COLO668 (cell line): ENCODE data around the gene LRP1B.
"Not testable (repeated sequence)": the region's sequence is repeated elsewhere in the genome, so short reads cannot be mapped to it uniquely, and the experiment has no call there.

Experiments
- DNase-seq: peaks from one replicate; lab custom pipeline; 2025; ENCODE audit not compliant: unreplicated experiment; lab: John Stamatoyannopoulos, UW

The LRP1B gene

GRCh38 chr2:142104134-142104758 is 26.6 kb downstream of the LRP1B start:
- DNase-seq, result no peak

DNA sequence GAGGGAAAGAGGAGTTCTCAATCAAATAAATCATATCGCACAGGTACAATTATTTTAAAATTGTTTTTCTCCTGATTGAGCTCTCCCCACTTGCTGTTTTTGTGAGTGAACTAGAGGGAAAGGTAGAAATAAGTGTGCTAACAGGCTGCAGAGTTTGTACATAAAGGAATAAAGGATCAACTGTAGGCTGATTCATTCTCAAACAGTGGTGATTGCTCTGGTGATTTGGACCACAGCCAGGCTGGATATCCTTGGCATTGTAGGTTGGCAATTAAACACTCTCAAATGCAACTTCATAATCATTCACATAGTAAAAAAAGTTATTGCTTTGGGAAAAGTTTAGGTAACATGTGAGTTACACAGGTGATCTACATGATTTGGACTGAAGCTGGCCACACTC is 29.8 kb downstream of the LRP1B start:
- DNase-seq, result no peak

DNA sequence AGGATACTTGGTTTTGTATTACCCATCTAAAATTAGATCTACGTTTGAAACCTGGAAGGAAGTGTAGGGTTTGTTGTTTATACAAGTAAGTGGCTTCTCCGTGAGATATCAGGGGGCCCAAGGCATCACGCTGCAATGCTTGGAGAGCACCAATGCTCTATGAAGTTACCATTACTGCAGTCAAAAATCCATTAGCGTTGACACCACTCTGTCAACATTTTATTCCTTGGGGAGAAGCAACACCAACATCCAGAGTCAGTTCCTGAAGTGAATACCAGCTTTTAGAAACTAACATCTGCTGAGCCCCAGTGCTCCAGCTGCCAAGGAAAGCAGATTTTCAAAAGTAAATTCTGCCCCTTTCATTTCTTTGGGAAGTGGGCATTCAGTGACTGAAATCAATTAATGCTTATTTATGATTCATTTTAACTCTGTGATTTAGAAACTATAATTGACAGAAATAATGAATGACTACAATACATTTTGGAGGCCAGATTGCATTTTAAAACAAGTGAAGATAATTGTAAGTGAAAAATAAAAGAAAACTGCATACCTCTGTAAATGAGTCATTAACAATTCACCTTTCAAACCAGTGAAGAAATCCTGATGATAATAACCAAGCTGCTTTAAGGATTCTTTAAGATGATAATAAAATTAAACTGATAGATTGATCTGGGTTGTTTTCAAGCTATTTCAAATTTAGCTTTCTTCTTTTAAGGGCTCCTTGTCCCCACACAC is 30.5 kb downstream of the LRP1B start:
- DNase-seq, result no peak

- DNase-seq, result no peak
Observed at GRCh38 chr2:142097711-142098110, 33.1 kb downstream of the LRP1B start.

DNA sequence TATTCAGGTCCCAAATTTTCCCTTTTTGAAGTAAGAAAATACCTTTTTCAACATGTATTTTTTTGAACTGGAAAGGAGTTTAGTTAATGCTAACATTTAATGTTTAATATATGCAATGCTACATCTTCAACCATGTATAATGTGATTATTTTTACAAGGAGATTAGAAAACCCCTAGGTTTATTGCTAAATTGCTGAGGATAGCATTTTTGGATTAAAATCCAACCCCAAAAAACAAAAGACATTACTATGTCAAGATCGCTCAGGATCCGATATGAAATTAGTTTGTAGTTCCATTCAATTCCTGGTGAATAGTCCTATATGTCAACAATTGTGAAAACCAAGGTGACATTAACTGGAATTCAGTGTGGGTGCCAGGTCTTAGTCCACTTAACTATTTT is 35.2 kb downstream of the LRP1B start:
- no peak for DNase-seq

DNA sequence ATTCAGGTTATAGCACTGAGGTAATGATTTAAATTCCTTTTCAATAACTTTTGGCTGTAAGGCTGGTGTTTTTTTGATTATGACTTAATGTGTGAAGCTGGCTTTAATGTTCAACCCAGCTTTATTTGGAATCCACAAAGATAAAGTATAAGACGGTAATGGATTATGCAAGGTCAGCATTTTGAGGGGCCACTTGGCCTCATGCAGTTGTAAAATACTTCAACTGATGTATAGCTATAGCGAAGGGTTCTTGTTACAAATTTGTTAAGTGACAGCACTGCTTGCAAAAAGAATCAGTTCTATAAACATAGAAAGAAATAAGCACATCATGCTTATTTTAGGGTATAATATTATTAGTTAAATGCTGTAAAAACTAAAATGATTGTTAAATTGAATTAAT is 36.6 kb downstream of the LRP1B start:
- DNase-seq, result no peak

DNA sequence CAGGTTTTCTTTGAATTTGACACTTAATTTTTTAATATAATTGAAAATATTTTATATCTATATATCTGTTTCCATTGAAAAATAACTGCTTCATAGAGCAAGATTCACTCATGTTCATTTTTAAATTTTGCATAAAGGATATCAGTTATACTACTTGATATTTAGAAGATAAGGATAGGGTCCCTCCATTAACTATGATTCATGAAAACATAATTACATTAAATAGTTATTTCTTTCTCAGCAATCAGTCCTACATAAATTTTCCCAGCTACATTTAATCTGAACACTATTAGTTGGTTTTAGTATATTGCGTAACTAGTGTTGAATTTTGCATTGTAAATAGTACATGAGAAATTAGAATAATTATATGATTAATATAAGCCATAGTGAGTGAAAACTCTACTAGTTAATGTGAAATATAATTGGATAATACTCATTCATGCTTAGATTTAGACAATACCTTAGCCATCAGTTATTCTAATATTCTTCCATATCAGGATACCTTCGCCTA is 42.7 kb downstream of the LRP1B start:
- no peak for DNase-seq

GRCh38 chr2:142087585-142087984 is 43.2 kb downstream of the LRP1B start:
- not testable (repeated sequence) for DNase-seq

DNA sequence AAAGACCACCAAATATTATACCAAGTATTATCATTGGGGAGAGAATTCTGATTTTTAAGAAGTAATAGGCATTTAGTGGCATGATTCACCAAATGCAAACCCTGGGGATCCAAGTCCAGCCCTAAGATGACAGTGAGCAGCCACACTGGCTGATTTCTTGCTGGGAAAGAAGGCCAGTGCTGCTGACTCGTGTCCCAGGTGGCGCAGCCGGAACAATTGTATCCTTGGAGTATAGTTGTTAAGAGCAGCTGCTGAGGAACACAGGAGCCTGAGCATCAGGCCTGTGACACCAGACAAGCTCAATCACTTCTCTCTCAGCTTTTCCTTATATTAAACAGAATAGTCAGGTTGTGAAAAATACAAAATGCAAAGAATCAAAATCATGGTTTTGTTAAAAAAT is 48.4 kb downstream of the LRP1B start:
- no peak for DNase-seq

- no peak for DNase-seq
Observed at GRCh38 chr2:142076317-142076716, 54.5 kb downstream of the LRP1B start.

DNA sequence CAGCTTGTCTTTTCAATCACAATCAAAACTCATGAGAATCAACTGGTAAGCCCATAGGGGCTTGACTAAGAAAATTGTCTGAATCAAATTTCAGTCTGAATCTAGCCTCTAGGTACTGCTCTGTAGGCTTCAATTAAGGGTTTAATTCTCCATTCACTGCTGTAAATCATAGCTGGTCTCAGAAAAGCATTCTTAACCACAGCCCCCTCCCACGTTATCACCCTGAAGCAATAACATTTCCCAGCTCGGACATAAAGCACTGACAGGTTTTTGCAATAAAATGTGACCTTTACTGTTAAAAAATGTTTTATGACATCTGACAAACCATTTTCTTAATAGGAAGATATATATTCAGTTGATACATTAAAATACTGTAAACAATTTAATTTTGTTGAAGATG is 55.0 kb downstream of the LRP1B start:
- no peak for DNase-seq

DNA sequence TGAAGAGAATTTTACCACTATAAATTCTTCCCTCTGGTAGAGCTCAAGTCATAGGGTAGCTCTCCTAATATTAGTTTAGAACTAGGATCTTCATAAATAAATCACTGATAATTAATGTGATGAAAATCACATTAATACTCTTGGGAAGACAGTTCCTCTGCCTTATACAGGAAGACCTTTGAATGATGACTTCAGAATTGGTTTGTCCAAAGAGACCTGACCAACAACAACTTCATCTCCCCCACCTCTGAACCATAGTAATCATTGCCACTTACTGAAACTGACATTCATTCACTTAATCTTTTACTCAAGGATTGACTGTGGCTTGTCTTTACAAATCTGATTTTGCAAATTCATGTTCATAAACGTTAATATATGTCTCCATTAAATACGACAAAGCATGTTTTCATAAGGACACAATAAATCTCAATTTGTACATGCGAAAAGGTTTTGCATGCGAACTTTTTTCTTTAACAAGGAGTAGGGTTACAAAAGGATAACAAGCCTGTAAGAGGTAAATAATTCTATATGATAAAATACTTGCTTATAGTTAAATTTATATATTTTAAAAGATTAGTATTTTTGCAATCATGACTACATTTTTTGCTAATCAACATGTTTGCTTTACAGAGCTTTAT is 61.4 kb downstream of the LRP1B start:
- no peak for DNase-seq

GRCh38 chr2:142065700-142066099 is 65.1 kb downstream of the LRP1B start:
- no peak for DNase-seq

- DNase-seq, result no peak
Observed at GRCh38 chr2:142065156-142065555, 65.7 kb downstream of the LRP1B start.

GRCh38 chr2:142061733-142062132 is 69.1 kb downstream of the LRP1B start:
- no peak for DNase-seq

GRCh38 chr2:142058149-142058548 is 72.7 kb downstream of the LRP1B start:
- no peak for DNase-seq

GRCh38 chr2:142056784-142057183 is 74.0 kb downstream of the LRP1B start:
- DNase-seq, result no peak

DNA sequence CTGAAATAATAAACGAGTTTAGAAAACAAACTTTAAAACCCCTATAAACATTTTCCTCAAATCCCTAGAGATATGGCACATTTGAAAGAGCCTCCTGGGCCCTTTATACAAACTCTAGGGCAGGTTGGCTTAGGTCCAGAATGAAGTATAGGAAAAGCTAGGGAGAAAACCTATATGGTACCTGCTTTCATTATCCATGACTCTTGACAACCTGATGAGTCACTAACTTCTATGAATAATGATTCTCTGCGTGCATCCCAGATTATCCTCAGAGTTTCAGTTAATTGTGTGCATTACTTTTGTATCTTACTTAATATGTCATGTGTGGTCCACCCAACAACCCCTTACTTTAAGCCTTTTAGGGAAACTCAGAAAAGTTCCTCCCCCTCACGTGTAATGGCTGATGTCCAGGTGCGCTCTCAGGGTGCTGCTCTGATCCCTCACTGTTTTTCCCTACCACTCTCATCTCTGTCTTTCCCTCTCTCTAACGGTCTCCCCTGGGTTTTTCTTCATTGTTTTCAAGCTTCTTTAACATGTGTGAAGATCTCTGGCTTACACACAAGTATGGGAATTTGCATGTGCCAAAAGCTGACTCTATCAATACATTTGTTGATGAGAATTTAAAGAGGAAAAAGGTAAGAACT is 78.5 kb downstream of the LRP1B start:
- DNase-seq, result no peak

DNA sequence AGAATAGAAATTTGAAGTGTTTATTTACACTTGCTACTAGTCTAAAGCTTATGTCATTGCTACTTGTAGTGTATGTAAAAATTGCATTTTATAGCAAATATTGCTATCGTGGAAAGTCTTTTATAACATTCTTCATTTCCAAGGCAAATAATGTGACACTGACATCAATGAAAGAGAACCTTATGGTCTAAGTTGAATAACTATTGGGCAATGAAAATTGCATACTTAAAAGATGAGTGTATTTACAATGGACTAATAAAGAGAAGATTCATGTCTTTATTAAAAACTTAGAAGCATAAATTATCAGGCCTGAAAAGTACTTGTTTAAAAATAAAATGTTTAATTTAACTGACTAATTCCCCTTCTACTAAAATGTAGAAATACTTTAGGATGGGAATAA is 82.2 kb downstream of the LRP1B start:
- DNase-seq, result no peak

DNA sequence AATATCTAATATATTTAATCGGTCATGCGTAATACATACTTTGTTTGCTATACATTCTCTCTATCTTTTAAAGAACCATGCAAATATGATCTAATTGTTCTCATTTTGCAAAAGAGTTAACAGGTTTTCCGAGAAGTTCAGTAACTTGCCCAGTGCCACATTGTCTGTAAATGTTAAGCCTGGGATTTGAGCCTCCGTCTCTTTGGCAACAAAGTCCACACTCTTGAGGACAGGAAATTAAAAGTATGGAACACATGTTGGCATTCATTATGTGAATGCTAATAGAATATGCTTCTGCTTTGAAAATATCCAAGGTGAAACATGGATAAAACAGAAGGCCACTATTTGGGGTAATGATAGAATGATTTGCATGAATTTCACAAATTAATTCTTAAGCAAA is 85.2 kb downstream of the LRP1B start:
- no peak for DNase-seq

DNA sequence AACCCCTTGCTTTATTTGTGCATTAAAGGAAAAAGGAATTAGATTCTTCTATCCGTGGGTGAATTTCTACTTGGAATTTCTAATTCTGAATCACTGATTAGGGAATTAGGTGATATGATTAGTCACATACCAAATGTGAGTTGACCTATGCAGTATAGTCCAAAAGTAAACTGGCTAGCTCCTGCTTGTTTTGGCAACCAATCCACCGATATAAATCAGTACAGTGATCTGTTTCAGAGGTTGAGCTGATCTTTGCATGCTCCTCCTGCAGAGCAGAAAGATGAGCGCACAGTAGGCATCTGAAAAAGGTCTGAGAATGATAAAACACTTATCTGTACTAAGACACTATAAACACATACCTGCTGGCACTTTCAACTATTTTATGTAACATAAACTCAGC is 86.6 kb downstream of the LRP1B start:
- no peak for DNase-seq
